HepG2 (cell line): ENCODE measurements around the gene MTMR1. TPM values are rescaled to one million over a fixed set of nuclear protein-coding genes. Genes with fewer than 3 reads are reported as not detected.

Source experiments
- ASH2L ChIP-seq: fragments of 300-600, 200-600 bp; sonication (generic); IDR thresholded peaks from 2 replicates; pipeline ENCODE4 v1.7.0; 2017; ENCODE audit warnings: low read depth, mild to moderate bottlenecking, moderate library complexity, mixed read lengths, low read length; ENCODE audit not compliant: insufficient read length
- EED ChIP-seq: sonication (generic); formaldehyde crosslinking; IDR thresholded peaks from 2 replicates; pipeline ENCODE4 v1.5.0; 2020; ENCODE audit warnings: mild to moderate bottlenecking, missing genetic modification reagents
- EHMT2 ChIP-seq: fragments of 200-600 bp; sonication (generic); IDR thresholded peaks from 2 replicates; pipeline ENCODE4 v1.7.0; 2017; ENCODE audit warnings: antibody characterized with exemption, low read depth, low read length, borderline replicate concordance
- ELF4 ChIP-seq: sonication (generic); formaldehyde crosslinking; IDR thresholded peaks from 2 replicates; pipeline ENCODE4 v1.5.0; 2020; ENCODE audit warnings: missing genetic modification reagents, mild to moderate bottlenecking, moderate library complexity, borderline replicate concordance
- ISL2 ChIP-seq: sonication (generic); formaldehyde crosslinking; IDR thresholded peaks from 2 replicates; pipeline ENCODE4 v1.5.0; 2020; ENCODE audit warnings: missing genetic modification reagents
- KDM3A ChIP-seq: IDR thresholded peaks from 2 replicates; pipeline ENCODE4 v1.6.1; 2018; ENCODE audit warnings: low read depth, missing compliant biosample characterization
- MIER2 ChIP-seq: IDR thresholded peaks from 2 replicates; pipeline ENCODE4 v1.6.1; 2016; ENCODE audit warnings: missing biosample characterization, missing genetic modification reagents
- MTF2 ChIP-seq: sonication (generic); formaldehyde crosslinking; IDR thresholded peaks from 2 replicates; pipeline ENCODE4 v1.5.0; 2020; ENCODE audit warnings: missing genetic modification reagents, borderline replicate concordance
- NFKBIZ ChIP-seq: IDR thresholded peaks from 2 replicates; pipeline ENCODE4 v1.6.1; 2018; ENCODE audit warnings: missing genetic modification reagents, missing compliant biosample characterization
- RFX5 ChIP-seq: IDR thresholded peaks from 2 replicates; pipeline ENCODE4 v1.6.1; 2011; ENCODE audit warnings: low read depth, low read length, improper control_type of control experiment
- TAF1 ChIP-seq: sonication (generic); formaldehyde crosslinking; IDR thresholded peaks from 2 replicates; pipeline ENCODE4 v1.4.0; 2020; ENCODE audit warnings: missing genetic modification reagents
- TBP ChIP-seq: sonication (generic); formaldehyde crosslinking; IDR thresholded peaks from 2 replicates; pipeline ENCODE4 v1.5.0; 2020; ENCODE audit warnings: missing genetic modification reagents
- TGIF2 ChIP-seq: IDR thresholded peaks from 2 replicates; pipeline ENCODE4 v1.6.1; 2016; ENCODE audit warnings: control low read depth, missing compliant biosample characterization
- ZBTB21 ChIP-seq: sonication (generic); formaldehyde crosslinking; IDR thresholded peaks from 2 replicates; pipeline ENCODE4 v1.4.0; 2020; ENCODE audit warnings: missing genetic modification reagents
- ZNF33A ChIP-seq: sonication (generic); formaldehyde crosslinking; IDR thresholded peaks from 2 replicates; pipeline ENCODE4 v1.5.1; 2020; ENCODE audit warnings: missing genetic modification reagents, mild to moderate bottlenecking, moderate library complexity, borderline replicate concordance
- ZNF530 ChIP-seq: sonication (generic); formaldehyde crosslinking; IDR thresholded peaks from 2 replicates; pipeline ENCODE4 v1.5.0; 2020; ENCODE audit warnings: low read depth, mild to moderate bottlenecking, missing genetic modification reagents
- polyA plus RNA-seq, 8 experiments: library from polyadenylated mRNA; depleted of rRNA in 3 of 8; stranded (reverse) in 7 of 8; unstranded in 1 of 8; fragments of >200 nt; fragmentation: Illumina TruSeq in 4 of 8; extraction: Trizol in 4 of 8; gene quantifications; 2 replicates each; pipeline versions ENCODE4 v1.2.1 to v1.2.3, GENCODE V29; 2011 to 2016; ENCODE audit warnings: low read depth in 4 of 8, missing spikeins in 1 of 8, mixed read lengths in 1 of 8; ENCODE audit not compliant: insufficient read depth in 1 of 8
- total RNA-seq, 5 experiments: library from RNA; depleted of rRNA; stranded (reverse); fragments of >200 nt; fragmentation: Illumina TruSeq; extraction: Trizol; gene quantifications; 2 replicates each; pipeline ENCODE4 v1.2.3, GENCODE V29; 2016; ENCODE audit warnings: low read depth in 1 of 5
- TF ChIP-seq, protein P1 (sequence below): sonication (generic); formaldehyde crosslinking; IDR thresholded peaks from 2 replicates; pipeline ENCODE4 v1.4.0; 2020; ENCODE audit warnings: mild to moderate bottlenecking, missing genetic modification reagents, borderline replicate concordance
- TF ChIP-seq, protein P2 (sequence below): sonication (generic); formaldehyde crosslinking; IDR thresholded peaks from 2 replicates; pipeline ENCODE4 v1.8.0; 2022; ENCODE audit warnings: missing genetic modification reagents, low read depth, mild to moderate bottlenecking, borderline replicate concordance
- TF ChIP-seq, protein P3 (sequence below): sonication (generic); formaldehyde crosslinking; IDR thresholded peaks from 2 replicates; pipeline ENCODE4 v1.4.0; 2020; ENCODE audit warnings: missing genetic modification reagents, borderline replicate concordance
- TF ChIP-seq, protein P4 (sequence below): sonication (generic); formaldehyde crosslinking; IDR thresholded peaks from 2 replicates; pipeline ENCODE4 v1.8.0; 2022; ENCODE audit warnings: mild to moderate bottlenecking, missing genetic modification reagents, moderate library complexity
- TF ChIP-seq, protein P5 (sequence below): sonication (generic); formaldehyde crosslinking; conservative IDR thresholded peaks from 2 replicates; pipeline ENCODE4 v1.8.1; 2023; ENCODE audit warnings: missing genetic modification reagents
- TF ChIP-seq, protein P6 (sequence below): sonication (generic); formaldehyde crosslinking; IDR thresholded peaks from 2 replicates; pipeline ENCODE4 v1.4.0; 2020; ENCODE audit warnings: missing genetic modification reagents

The MTMR1 gene
- total and polyA plus RNA-seq, 2 of the 13 experiments (the other 11 are each of a cell fraction or from before 2014, with no cell fraction given), result 8.9 to 11.1 TPM

DNA sequence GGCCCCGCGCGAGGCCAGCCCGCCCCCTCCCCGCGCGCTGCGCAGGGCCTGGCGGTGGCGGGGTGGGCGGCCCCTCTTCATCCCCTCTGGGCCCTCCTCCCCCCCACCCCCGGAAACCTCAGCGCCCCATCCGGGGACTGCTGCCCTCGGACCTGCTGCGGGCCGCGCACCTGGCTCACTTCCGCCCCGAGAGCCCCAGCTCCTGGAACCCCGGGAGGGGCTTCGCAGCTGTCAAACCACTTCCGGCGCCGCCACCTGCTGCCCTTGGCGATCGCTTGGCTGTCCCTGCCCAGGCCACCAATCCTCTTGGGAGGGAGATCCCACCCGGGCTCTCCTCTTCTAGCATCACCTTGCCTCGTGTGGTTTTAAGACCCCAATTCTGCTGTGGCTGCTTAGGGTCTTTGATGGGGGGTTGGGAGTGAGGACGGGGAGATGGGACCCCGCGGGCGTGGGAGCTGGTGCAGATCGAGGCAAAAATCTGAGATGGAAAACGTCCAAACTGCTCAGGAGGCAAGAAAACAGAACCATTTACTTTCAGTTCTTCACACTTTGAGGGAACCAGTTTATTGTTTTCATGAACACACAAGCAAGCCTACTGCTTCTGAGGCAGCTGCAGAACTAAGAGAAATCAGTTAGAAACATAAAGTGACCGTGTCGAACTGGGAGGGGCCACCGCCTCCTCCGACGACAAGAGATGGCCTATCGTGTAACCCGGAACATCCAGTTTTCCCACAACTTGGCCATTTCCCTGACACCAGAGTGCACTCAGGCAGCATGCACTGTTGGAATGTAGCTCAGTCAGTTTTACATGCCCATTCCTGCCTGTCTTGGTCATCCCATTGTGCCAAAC lies 754 bp downstream of the MTMR1 start (continued):
- TF ChIP-seq, protein P1, sequence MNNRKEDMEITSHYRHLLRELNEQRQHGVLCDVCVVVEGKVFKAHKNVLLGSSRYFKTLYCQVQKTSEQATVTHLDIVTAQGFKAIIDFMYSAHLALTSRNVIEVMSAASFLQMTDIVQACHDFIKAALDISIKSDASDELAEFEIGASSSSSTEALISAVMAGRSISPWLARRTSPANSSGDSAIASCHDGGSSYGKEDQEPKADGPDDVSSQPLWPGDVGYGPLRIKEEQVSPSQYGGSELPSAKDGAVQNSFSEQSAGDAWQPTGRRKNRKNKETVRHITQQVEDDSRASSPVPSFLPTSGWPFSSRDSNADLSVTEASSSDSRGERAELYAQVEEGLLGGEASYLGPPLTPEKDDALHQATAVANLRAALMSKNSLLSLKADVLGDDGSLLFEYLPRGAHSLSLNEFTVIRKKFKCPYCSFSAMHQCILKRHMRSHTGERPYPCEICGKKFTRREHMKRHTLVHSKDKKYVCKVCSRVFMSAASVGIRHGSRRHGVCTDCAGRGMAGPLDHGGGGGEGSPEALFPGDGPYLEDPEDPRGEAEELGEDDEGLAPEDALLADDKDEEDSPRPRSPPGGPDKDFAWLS, result no peak
- TF ChIP-seq RFX5 (no peak), ZNF530 (CRISPR knock-in tag) (no peak), MIER2 (CRISPR knock-in tag) (no peak), ZBTB21 (no peak), EED (CRISPR knock-in tag) (no peak), TGIF2 (peak; percentile 77; the same call in 1 of the 2 replicates), TBP (CRISPR knock-in tag) (no peak), TAF1 (CRISPR knock-in tag) (no peak), NFKBIZ (CRISPR knock-in tag) (no peak), ASH2L (no peak), KDM3A (no peak), EHMT2 (no peak), ZNF33A (CRISPR knock-in tag) (no peak), MTF2 (no peak), ISL2 (CRISPR knock-in tag) (no peak), ELF4 (CRISPR knock-in tag) (no peak)
- TF ChIP-seq, protein P2, sequence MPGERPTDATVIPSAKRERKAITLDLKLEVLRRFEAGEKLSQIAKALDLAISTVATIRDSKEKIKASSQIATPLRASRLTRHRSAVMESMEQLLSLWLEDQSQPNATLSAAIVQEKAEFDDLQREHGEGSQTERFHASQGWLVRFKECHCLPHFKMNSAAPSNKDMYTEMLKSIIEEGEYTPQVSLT (CRISPR knock-in tag), result no peak
- TF ChIP-seq, protein P3, sequence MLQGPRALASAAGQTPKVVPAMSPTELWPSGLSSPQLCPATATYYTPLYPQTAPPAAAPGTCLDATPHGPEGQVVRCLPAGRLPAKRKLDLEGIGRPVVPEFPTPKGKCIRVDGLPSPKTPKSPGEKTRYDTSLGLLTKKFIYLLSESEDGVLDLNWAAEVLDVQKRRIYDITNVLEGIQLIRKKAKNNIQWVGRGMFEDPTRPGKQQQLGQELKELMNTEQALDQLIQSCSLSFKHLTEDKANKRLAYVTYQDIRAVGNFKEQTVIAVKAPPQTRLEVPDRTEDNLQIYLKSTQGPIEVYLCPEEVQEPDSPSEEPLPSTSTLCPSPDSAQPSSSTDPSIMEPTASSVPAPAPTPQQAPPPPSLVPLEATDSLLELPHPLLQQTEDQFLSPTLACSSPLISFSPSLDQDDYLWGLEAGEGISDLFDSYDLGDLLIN (CRISPR knock-in tag), result no peak
- TF ChIP-seq, protein P4, sequence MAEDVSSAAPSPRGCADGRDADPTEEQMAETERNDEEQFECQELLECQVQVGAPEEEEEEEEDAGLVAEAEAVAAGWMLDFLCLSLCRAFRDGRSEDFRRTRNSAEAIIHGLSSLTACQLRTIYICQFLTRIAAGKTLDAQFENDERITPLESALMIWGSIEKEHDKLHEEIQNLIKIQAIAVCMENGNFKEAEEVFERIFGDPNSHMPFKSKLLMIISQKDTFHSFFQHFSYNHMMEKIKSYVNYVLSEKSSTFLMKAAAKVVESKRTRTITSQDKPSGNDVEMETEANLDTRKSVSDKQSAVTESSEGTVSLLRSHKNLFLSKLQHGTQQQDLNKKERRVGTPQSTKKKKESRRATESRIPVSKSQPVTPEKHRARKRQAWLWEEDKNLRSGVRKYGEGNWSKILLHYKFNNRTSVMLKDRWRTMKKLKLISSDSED (CRISPR knock-in tag), result no peak
- TF ChIP-seq, protein P5, sequence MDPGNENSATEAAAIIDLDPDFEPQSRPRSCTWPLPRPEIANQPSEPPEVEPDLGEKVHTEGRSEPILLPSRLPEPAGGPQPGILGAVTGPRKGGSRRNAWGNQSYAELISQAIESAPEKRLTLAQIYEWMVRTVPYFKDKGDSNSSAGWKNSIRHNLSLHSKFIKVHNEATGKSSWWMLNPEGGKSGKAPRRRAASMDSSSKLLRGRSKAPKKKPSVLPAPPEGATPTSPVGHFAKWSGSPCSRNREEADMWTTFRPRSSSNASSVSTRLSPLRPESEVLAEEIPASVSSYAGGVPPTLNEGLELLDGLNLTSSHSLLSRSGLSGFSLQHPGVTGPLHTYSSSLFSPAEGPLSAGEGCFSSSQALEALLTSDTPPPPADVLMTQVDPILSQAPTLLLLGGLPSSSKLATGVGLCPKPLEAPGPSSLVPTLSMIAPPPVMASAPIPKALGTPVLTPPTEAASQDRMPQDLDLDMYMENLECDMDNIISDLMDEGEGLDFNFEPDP (CRISPR knock-in tag), result no peak
- TF ChIP-seq, protein P6, sequence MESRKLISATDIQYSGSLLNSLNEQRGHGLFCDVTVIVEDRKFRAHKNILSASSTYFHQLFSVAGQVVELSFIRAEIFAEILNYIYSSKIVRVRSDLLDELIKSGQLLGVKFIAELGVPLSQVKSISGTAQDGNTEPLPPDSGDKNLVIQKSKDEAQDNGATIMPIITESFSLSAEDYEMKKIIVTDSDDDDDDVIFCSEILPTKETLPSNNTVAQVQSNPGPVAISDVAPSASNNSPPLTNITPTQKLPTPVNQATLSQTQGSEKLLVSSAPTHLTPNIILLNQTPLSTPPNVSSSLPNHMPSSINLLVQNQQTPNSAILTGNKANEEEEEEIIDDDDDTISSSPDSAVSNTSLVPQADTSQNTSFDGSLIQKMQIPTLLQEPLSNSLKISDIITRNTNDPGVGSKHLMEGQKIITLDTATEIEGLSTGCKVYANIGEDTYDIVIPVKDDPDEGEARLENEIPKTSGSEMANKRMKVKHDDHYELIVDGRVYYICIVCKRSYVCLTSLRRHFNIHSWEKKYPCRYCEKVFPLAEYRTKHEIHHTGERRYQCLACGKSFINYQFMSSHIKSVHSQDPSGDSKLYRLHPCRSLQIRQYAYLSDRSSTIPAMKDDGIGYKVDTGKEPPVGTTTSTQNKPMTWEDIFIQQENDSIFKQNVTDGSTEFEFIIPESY (CRISPR knock-in tag), result no peak
